ENCODE results near the gene FMN1. TPM values are rescaled to one million over a fixed set of nuclear protein-coding genes. Genes with fewer than 3 reads are reported as not detected.

Gene FMN1
- total RNA-seq, 2 donors from 2014 or later = 0.60 to 1.1 TPM

DNA sequence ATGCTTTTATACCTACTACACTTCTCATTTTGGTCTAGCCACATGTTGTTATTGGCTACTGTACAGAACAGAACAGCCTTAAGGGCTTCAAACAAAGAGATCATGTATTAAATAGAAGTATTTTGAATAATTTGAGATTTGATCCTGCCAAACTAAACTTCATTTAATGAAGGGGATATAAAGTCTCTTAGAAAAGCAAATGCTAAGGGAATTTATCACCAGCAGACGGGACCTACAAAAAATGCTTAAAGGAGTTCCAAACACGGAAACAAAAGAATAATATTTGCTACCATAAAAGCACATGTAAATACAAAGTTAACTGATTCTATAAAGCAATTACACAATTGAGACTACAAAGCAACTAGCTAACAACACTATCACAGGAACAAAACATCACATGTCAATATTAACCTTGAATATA, 23.6 kb upstream of the FMN1 start:
- no peak overlapping the region for H3K4me3 Mint-ChIP-seq
- Histone ChIP-seq H3K36me3 (ENCODE audit: control insufficient read depth, insufficient read depth, low read length) (no peaks in the 10 kb centered on the region), H3K27me3 (ENCODE audit: control insufficient read depth, insufficient read depth, low read length, poor library complexity, severe bottlenecking) (peaks cover 7% of the 10 kb centered on the region), H3K9me3 (ENCODE audit: control insufficient read depth, low read length) (no peaks in the 10 kb centered on the region), H3K9ac (ENCODE audit: extremely low read depth, low read length, poor library complexity, severe bottlenecking) (no peak overlapping the region), H3K4me3 (ENCODE audit: low read length) (no peak overlapping the region), H3K27ac (ENCODE audit: low read depth, low read length) (no peak overlapping the region), H3K4me1 (ENCODE audit: control insufficient read depth, insufficient read depth, low read length) (no peaks in the 10 kb centered on the region)
- 93% methylated on average over 2 of the region's 2 CpGs for WGBS, 2 experiments (ENCODE audit: insufficient coverage in 1 of 2, insufficient read length in 1 of 2)
- H3K27ac Mint-ChIP-seq = no peak overlapping the region
- TF ChIP-seq, protein P1, sequence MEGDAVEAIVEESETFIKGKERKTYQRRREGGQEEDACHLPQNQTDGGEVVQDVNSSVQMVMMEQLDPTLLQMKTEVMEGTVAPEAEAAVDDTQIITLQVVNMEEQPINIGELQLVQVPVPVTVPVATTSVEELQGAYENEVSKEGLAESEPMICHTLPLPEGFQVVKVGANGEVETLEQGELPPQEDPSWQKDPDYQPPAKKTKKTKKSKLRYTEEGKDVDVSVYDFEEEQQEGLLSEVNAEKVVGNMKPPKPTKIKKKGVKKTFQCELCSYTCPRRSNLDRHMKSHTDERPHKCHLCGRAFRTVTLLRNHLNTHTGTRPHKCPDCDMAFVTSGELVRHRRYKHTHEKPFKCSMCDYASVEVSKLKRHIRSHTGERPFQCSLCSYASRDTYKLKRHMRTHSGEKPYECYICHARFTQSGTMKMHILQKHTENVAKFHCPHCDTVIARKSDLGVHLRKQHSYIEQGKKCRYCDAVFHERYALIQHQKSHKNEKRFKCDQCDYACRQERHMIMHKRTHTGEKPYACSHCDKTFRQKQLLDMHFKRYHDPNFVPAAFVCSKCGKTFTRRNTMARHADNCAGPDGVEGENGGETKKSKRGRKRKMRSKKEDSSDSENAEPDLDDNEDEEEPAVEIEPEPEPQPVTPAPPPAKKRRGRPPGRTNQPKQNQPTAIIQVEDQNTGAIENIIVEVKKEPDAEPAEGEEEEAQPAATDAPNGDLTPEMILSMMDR (conservative IDR thresholded peaks at IDR 0.05) = no peak
- peaks cover 7% of the 10 kb centered on the region for H3K9me3 Mint-ChIP-seq
- peaks cover 18% of the 10 kb centered on the region for H3K27me3 Mint-ChIP-seq (ENCODE audit: insufficient read depth)
- H3K4me1 Mint-ChIP-seq = no peaks in the 10 kb centered on the region
- no peak for DNase-seq
- H3K36me3 Mint-ChIP-seq (ENCODE audit: low read depth) = no peaks in the 10 kb centered on the region

DNA sequence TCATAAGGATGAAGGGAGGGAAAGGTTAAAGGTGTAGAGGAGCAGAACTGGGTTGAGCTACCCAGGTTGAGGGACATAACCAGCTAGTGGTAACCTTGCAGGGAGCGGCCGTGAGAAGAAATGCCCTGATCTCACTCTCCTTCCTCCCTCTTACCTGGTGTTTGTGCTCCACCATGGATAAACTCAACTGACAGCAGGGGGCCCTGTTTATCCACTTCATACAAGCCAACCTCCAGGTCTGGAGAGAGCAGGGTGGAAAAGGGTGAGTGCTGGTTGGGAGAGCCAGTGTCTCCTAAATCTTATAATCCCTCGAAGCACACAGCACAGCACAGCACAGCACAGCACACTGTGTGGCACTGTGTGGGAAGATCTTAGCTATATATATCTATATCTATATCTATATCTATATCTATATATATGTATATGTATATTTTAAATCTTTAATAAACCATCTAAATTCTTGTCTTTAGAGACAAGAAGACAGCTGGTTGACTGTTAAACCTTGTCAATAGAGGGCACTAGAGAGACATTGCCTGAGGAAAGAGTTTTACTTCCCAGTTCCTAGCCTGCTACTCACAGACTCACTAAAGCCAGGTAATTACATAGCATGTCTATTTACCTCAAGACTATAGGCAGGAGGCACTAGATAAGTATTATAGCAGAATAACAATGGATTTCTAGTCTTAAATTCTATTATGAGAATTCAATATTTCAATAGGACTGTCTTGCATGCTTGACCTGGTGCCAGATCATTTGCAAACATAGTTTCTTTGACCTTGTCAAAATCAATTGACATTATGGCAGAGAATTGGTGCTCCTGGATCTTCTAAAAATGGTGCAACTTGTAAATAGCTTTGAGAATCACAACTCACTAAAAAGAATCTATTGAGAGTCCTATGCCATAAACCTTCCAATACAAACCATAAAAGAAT, 21.7 kb upstream of the FMN1 start:
- no peak for DNase-seq
- no peaks in the 10 kb centered on the region for H3K36me3 ChIP-seq (ENCODE audit: control insufficient read depth, insufficient read depth, low read length)
- H3K27me3 ChIP-seq (ENCODE audit: control insufficient read depth, insufficient read depth, low read length, poor library complexity, severe bottlenecking) = no peaks in the 10 kb centered on the region
- H3K4me3 ChIP-seq (ENCODE audit: low read length) = no peak overlapping the region
- Mint-ChIP-seq H3K27me3 (ENCODE audit: insufficient read depth) (peaks cover 2% of the 10 kb centered on the region), H3K36me3 (ENCODE audit: low read depth) (no peaks in the 10 kb centered on the region), H3K9me3 (peaks cover 7% of the 10 kb centered on the region), H3K4me1 (peaks cover 5% of the 10 kb centered on the region), H3K27ac (no peak overlapping the region), H3K4me3 (no peak overlapping the region)
- H3K9ac ChIP-seq (ENCODE audit: extremely low read depth, low read length, poor library complexity, severe bottlenecking) = no peak overlapping the region
- H3K4me1 ChIP-seq (ENCODE audit: control insufficient read depth, insufficient read depth, low read length) = no peaks in the 10 kb centered on the region
- WGBS, 2 experiments (ENCODE audit: insufficient coverage in 1 of 2, insufficient read length in 1 of 2) = 100% methylated on average over 2 of the region's 3 CpGs
- TF ChIP-seq, protein P1 (conservative IDR thresholded peaks at IDR 0.05) = peak; percentile 85
- no peak overlapping the region for H3K27ac ChIP-seq (ENCODE audit: low read depth, low read length)
- H3K9me3 ChIP-seq (ENCODE audit: control insufficient read depth, low read length) = no peaks in the 10 kb centered on the region

DNA sequence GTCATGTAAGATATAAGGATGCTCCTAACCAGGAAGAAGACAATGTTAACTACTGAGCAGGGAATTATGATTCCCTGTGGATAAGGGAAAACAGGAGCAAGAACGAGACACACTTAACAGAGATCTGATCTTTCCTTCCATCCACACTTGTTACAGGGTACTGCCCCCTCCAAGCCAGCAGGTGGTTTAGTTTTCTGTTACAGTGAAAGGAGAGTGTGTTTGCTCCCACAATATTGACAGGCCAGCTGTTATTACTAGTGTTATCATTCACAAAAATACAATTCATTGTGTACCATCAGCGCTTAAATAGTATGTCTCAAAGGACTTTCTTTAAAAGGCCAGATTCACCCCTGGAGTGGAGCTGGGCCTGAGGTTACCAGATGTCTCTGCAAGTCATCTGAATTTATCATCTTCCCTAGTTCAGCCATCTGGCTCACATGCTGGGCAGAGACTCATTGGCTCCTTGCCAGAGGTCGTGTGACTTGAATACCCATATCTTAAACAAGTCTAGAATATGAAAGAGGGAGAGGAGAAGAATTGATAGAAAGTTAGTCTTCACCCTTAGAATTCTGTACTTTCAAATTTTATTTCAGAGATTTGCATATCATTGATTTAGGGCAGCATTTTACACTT, 16.8 kb upstream of the FMN1 start:
- Histone ChIP-seq H3K9me3 (ENCODE audit: control insufficient read depth, low read length) (no peaks in the 10 kb centered on the region), H3K4me1 (ENCODE audit: control insufficient read depth, insufficient read depth, low read length) (no peaks in the 10 kb centered on the region), H3K4me3 (ENCODE audit: low read length) (no peak overlapping the region), H3K36me3 (ENCODE audit: control insufficient read depth, insufficient read depth, low read length) (no peaks in the 10 kb centered on the region), H3K27ac (ENCODE audit: low read depth, low read length) (no peak overlapping the region), H3K9ac (ENCODE audit: extremely low read depth, low read length, poor library complexity, severe bottlenecking) (no peak overlapping the region), H3K27me3 (ENCODE audit: control insufficient read depth, insufficient read depth, low read length, poor library complexity, severe bottlenecking) (no peaks in the 10 kb centered on the region)
- no peaks in the 10 kb centered on the region for H3K36me3 Mint-ChIP-seq (ENCODE audit: low read depth)
- 65 to 100% methylated on average over 1 to 3 of the region's 3 CpGs for WGBS, 2 experiments (ENCODE audit: insufficient coverage in 1 of 2, insufficient read length in 1 of 2)
- no peaks in the 10 kb centered on the region for H3K9me3 Mint-ChIP-seq
- no peak overlapping the region for H3K4me3 Mint-ChIP-seq
- no peak for DNase-seq
- peaks cover 16% of the 10 kb centered on the region for H3K4me1 Mint-ChIP-seq
- H3K27me3 Mint-ChIP-seq (ENCODE audit: insufficient read depth) = no peaks in the 10 kb centered on the region
- TF ChIP-seq, protein P1 (conservative IDR thresholded peaks at IDR 0.05) = peak; percentile 26
- no peak overlapping the region for H3K27ac Mint-ChIP-seq

Measured in endodermal cell (in vitro differentiated cells).